ENCODE results near the gene TCEA2.
"Not testable (repeated sequence)": the region's sequence is repeated elsewhere in the genome, so short reads cannot be mapped to it uniquely, and the experiment has no call there.

The TCEA2 gene

DNA sequence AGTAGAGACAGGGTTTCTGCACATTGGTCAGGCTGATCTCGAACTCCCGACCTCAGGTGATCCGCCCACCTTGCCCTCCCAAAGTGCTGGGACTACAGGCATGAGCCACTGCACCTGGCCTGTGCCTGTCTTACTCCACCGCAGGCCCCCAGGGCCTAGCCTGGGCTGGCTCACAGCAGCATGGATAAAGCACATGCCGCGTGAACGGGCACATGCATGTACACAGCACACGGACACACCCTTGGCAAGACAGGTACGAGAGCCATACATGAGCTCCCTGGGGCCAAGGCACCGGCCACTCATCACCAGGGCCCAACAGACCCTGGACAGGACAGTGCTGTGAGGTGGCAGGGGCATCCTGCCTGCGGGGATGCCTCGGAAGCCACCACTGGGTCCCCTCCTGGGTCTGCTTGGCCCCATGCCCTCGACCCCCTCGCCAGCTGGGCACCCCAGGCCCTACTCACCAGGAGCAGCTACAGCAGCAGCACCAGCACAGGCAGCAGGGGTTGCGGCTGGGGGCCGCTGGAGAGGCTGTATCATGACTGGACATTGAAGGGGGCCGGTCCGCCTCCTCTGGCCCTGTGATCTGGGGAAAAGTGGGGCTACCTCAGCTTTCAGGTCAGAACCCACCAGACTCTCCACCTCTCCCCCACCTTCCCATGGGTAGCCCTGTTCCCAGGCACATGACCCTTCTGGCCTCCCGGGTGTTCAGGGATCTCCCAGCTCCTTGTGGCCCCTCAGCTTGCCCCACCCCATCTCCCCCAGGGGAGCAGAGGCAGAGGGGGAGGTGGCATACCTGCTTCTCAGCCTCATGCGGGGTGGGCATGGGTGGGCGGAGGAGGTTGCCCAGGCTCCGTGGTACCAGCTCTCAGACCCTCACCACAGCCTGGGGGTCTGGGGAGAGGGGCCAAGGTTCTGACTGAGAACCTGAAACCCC is 13.3 kb downstream of the TCEA2 start:
- in situ Hi-C loops (cut with MboI; ENCODE audit: low sequenced_read_pairs) = no loop called here

DNA sequence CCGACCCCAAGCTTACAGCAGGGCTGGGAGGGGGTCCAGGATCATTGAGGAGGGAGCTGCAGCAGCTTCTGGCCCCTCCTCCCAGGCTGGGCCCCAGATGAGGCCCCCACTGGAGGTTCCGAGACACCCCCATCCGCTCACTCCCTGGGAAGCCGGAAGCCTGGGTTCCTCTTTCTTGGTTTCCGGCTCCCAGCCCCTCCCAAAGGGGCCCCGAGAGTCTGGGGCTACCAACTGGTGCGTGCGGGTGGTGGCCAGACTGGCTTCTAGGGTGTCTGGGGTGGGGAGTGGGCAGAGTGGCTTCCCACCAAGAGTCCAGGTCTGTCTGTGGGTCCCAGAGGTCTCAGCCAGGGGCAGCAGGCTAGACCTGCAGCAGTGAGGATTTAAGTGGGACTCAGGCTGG is 14.1 kb downstream of the TCEA2 start:
- in situ Hi-C loops (cut with MboI; ENCODE audit: low sequenced_read_pairs) = no loop called here

DNA sequence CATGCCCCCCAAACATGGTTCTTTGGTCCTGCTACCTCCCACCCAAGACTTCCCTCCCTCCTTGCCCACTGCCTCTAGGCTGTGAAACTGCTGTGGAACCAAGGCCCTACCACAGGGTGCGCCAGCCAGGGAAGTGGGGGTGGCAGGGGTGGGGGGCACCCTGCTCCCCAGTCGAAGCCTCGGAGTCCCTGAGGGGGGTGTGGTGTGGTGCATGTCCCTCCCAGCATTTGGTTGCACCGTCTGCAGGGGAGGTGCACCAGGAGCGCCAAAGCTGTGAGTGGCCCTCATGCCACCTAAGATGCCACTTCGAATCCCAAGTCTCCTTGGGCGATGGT is 14.5 kb downstream of the TCEA2 start:
- in situ Hi-C loops (cut with MboI; ENCODE audit: low sequenced_read_pairs) = no loop called here

DNA sequence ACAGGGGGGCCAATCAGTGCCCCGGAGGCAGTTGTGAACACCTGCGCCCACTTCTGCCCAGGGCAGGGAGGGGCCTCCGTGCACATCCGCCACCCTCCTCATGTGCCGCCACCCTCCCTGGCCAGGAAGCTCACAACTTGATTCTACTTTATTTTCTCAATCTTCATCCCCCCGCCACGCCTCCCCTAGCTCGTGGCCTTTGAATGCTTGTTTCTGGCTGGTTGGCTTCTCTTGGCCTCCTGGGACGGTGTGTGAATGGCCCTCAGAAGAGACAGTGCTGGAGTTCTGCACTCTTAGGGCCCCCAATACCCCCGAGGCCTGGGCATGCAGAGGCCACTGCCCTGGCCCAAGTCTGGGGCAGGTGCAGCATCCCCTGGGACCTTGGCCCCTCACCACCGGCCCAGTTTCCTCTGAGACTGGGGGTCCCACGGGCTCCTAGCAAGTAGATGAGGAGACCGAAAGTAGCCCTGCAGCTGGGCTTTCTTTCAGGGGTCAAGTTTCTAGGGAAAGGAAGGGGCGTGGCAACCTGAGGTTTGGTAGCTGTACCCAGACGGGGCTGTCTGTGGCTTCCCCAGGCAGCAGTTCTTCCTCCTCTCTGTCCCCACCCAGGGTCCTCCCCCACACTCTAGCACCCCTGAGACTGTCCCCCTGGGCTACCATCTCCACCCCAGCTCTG is 15.0 kb downstream of the TCEA2 start:
- in situ Hi-C loops (cut with MboI; ENCODE audit: low sequenced_read_pairs) = no loop called here

DNA sequence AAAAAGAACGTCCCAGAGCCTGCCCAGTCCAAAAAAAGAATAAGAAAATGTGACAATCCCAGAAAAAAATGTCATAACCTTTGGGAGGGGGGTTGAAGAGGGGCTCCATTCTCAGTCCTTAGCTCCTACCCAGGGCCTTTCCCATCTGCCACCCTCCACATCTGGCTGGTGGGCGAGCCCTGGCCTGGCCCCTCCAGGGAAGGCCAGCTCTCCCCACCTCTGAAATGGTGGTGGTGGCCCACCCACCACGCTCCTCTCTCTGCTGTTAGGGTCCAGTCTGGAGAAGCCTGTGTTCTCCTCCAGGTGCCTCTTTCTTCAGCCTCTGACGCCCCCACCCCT is 15.9 kb downstream of the TCEA2 start:
- in situ Hi-C loops (cut with MboI; ENCODE audit: low sequenced_read_pairs) = no loop called here

DNA sequence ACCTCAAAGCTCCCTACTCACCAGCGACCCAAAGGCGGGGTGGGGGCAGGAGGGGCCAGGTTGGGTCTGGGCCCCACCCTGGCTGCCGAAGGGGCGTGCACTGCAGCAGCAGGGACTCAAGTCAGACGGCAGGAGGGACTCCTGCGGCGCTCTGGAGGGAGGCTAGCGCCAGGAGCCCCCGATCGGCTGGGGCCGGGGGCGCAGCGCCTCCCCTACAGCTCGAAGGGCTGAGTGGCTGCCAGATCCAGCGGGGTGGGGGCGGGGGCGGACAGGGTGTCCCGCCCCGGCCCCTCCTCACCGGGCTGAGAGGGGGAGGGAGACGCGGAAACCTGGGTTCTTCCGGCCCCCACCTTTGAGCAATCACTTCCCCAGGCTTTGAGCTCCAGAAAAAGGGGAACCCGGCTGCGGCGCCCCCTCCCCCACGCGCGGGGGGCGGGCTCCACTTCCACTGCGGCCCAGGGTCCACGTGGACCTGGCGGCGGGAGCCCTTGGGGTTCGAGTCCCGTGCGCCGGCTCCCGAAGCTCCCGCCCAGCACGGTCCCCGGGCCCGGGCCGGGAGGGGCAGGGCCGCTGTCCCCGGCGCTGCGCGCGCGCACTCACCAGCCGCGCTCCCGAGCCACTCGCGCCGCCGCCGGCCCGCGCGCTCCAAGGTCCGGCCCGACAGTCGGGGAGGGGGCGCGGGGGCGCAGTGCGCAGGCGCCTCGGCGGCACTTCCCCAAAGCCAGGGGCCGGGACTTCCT is 16.4 kb downstream of the TCEA2 start, which contains the start of gene RGS19:
Gene RGS19, minus strand, starts transcription at position 246 of the 740 bp plus-strand sequence. CDS start 2,632 bp downstream, outside the sequence.
- in situ Hi-C loops (cut with MboI; ENCODE audit: low sequenced_read_pairs) = no loop called here

DNA sequence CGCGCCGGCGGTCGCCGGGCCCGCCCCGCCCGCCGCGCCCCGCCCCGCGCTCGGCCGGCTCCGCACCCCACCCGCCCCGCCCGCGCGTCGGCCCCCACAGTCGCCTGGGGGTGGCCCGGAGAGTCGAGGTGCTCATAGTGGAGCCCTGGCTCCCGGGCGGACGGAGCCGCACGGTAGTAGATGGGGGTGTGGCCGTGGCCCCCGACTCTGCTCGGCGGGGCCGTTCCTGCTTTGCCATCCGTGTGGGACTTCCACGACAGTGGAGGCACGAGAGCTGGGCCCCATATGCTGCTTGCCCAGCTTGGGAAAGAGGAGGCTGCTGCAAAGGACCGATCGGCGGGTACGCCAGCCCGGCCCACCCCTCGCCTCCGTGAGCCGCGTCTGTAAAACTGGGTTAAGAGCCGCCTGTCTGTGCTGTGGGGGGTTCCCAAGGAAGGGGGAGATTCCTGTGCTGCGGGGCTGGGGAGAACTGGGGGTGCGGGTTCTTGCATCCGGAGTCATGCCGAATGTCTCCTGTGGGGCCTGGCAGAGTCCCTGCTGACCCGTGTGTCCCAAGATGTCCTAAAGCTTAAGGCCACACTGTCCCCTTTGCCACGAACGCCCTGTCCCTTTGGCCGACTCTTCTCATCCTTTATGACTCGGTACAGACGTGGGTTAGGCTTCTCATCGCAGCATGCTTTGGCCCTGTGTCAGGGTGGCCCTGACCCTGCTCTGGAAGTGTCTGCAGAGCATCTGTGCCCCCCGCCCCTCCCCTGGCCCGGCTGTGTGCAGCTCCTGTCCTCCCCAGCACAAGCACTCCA is 17.2 kb downstream of the TCEA2 start, which contains the start of gene OPRL1:
Gene OPRL1, plus strand, starts transcription at position 70 of the 800 bp plus-strand sequence. CDS start 12,639 bp downstream, outside the sequence.
- in situ Hi-C loops (cut with MboI; ENCODE audit: low sequenced_read_pairs) = no loop called here

DNA sequence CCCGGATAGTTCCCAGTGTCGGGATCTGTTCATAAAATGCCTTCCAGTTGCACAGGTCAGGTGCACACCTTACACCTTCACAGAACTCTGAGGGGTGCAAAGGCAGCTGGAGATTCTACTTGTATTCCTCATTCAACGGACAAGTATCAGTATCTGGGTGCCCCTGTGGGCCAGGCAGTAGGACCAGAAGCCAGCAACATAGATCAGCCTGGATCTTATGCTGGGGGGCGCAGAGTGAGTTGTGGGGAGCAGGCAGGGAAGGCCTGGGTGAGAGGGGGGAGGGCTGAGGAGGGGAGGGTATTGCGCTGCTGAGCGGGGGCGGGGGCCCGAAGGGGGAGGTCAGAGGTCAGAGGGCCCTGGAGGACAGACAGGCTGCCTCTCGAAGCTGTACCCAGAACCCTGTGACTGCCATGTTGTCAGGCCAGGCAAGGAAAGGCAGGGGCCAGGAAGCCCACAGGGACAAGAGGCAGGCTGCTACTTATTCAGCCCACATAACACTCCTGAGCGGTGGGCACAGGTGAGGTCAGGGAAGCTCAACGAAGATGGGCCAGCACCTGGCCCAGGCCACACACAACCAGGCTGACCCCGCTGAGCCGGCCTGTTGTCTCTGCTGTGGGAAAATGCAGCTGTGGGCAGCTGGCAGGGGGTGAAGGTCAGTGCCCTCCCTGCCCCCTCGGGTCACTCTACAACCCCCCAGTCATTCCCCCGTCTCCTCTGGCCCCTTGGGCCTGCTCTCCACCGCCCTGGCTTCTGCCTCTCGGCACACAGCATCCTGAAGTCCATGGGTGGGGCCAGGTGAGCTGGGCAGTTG is 18.0 kb downstream of the TCEA2 start:
- in situ Hi-C loops (cut with MboI; ENCODE audit: low sequenced_read_pairs) = no loop called here

DNA sequence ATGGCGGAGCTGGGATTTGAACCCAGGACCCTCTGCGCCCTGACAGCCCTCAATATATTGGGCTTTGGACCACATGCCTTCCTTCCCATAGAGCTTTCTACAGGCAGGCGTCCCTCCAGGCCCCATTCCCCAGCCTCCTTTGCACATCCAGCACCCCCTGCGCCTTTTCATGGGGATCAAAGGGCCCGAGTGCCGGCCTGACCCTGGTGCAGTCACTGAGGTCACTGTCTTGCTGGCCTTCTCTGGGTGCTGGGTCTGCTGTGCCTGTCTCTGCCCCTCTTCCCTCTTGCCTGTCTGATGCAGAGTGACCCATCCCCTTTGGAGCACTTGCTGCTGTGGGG is 18.6 kb downstream of the TCEA2 start:
- in situ Hi-C loops (cut with MboI; ENCODE audit: low sequenced_read_pairs) = no loop called here

DNA sequence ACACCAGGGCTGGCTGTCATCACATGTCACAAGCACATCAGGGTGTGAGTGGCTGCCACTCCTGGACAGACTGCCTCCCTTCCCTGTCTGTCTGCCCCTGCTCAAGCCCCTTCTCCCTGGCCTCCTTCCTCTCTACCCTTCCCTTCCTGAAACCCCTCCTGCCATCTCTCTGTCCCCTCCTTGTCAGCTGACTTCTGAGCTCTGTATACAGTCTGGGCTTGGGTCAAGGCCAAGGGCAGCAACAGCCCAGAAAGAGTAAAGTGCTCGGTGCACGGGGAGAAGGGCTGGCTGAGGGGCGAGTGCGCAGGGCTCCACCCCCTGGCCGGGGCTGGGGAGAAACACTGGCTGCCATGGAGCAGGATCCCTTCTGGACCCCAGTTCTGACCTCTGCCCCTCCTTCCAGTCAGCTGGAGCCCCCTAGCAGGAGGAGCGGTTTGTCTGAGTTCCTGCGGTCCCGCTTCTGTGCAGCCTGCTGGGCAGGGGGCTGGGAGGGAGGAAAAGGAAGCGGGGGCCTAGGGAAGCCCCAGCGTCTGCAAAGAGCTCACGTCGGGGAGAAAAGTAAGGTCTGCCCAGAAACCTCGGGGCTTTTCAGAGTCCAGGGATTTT is 19.2 kb downstream of the TCEA2 start:
- in situ Hi-C loops (cut with MboI; ENCODE audit: low sequenced_read_pairs) = no loop called here

DNA sequence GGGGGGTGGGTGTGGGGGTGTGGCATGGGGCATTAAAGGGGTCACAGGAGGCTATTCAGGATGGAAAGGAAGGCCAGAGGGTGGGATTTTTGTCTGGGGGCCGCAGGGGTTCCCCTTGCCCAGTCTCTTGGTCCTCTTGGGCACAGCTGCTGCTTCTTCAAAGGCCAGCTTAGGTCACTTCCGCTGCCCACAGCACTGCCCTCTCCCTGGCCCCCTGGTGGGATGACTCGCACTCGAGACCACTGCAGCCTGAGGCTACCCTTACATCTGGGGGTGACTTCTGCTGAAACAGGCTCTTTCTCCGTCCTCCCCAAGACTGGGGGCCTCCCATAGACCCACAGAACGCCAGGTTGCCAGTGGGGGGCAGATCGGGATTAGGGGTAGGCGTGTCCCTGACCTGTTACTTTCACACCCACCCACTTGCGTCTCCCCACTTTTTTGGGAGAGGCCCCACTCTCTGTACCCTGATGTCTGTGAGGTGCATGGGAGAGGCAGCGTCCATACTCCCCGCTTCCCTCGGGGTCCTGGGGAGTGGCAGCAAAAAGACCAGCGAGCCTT is 19.9 kb downstream of the TCEA2 start:
- in situ Hi-C loops (cut with MboI; ENCODE audit: low sequenced_read_pairs) = no loop called here

DNA sequence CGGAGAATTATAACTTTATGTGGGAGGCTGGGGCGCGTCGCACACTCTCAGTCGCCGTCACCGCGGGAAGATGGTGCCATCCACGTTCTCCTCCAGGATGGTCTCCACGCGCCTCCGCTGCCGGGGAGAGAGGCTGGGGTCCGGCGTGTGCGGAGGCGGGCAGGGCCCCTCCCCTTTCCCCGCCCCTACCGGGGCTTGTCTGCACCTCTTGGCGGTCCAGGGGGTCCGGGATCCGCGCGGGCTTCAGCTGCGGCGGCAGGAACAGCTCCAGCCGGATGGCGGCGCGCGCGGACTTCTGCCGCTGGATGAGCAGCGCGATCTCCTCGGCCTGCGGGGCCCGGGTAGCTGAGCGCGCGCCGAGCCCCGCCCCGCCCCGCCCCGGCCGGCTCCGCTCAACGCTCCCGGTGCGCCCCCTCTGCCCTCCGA is 20.4 kb downstream of the TCEA2 start:
- in situ Hi-C loops (cut with MboI; ENCODE audit: low sequenced_read_pairs) = no loop called here

DNA sequence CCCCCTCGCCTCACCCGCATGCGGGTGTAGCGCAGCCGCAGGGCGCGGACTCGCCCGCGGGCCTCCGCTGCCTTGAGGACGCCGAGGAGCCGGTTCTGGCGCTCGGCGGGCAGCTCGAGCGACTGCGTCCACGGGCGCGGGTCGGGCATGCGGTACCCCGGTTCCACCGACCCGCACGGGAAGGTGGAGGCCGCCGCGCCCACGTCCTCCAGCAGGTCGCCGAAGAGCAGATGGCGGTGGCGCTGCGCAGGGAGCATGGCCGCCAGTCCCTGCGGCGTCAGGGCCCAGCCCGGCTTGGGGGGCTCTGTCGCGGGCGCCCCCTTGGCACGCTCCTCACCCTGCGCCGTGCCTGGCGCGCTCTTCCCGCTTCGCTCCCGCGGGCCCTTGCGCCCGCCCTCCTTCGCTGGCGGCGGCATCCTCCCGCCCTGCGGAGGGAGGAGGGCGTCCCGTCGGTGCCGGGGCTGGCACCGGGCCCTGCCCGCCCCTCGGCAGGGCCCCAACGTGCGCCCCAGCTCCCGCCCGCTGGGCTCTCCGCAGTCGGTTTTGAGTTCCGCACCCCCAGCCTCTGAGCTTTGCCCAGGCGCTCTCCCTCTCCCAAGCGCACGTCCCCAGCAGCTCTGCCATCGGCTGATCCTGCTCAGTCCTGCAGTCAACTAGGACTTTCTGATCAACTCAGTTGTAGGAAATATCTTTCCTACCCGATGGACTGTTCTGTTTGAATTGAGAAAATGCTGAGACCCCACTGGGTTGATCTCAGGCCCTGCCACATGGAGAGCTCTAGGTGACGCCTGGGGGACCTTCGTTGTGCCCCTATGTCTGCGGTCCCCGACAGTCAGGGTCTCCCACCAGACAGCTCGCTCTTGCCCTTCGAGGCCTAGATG is 21.0 kb downstream of the TCEA2 start, which contains the start of gene LKAAEAR1:
Gene LKAAEAR1, minus strand, starts transcription at position 595 of the 881 bp plus-strand sequence. Its CDS starts 179 bp downstream, at position 416.
- in situ Hi-C loops (cut with MboI; ENCODE audit: low sequenced_read_pairs) = no loop called here

DNA sequence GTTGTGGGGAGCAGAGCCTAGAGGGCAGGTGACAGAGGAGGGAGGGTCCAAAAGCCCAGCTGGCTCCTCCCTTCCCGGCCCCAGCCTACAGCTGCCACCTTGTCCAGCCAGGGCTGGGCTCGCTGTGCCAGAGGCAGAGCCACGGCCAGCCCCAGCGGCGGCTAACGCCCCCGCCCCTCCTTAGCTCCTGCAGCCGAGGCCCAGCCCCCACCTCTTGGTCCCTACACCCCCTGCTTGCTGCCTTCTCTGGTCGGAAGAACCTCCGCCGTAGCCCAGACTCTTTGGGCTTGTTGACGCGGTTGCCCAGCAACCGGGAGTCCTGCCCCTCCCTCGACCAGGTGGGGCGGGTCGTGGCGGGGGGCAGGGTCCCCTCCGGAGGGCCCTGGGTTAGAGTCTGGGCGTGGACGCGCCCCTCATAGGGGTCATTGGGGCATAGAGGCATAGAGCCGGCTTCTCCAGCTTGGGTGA is 21.7 kb downstream of the TCEA2 start:
- in situ Hi-C loops (cut with MboI; ENCODE audit: low sequenced_read_pairs) = no loop called here

DNA sequence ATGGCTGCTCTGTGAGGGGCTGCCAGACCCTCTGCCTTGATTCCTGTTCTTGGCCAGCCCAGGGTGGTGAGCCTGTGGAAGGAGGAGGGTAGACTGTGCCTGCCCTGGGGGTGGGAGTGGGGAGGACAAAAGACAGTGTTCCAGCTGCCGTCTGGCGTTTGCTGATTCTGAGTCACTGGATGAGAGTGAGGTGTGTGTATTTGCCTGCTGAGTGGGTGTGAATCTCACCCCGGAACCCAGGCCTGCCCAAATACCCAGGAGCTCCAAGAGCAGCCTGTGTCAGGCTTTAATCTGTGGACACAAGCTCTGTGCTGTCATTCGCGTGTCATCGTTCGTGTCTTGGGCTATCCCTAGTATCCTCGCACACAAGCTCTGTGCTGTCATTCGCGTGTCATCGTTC is 23.8 kb downstream of the TCEA2 start:
- in situ Hi-C loops (cut with MboI; ENCODE audit: low sequenced_read_pairs) = no loop called here

DNA sequence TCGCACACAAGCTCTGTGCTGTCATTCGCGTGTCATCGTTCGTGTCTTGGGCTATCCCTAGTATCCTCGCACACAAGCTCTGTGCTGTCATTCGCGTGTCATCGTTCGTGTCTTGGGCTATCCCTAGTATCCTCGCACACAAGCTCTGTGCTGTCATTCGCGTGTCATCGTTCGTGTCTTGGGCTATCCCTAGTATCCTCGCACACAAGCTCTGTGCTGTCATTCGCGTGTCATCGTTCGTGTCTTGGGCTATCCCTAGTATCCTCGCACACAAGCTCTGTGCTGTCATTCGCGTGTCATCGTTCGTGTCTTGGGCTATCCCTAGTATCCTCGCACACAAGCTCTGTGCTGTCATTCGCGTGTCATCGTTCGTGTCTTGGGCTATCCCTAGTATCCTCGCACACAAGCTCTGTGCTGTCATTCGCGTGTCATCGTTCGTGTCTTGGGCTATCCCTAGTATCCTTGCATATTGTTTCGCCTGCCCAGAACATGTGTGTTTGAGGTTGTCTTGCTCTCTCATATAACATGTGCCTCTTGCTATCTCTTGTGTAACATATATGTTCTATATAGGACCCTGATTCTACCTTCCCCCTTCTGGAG is 24.3 kb downstream of the TCEA2 start:
- in situ Hi-C loops (cut with MboI; ENCODE audit: low sequenced_read_pairs) = not testable (repeated sequence)

DNA sequence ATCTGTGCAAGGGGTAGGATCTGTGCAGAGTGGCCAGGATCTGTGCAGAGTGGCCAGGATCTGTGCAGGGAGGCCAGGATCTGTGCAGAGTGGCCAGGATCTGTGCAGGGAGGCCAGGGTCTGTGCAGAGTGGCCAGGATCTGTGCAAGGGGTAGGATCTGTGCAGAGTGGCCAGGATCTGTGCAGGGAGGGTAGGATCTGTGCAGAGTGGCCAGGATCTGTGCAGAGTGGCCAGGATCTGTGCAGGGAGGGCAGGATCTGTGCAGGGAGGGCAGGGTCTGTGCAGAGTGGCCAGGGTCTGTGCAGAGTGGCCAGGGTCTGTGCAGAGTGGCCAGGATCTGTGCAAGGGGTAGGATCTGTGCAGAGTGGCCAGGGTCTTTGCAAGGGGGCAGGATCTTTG is 25.6 kb downstream of the TCEA2 start:
- in situ Hi-C loops (cut with MboI; ENCODE audit: low sequenced_read_pairs) = not testable (repeated sequence)

DNA sequence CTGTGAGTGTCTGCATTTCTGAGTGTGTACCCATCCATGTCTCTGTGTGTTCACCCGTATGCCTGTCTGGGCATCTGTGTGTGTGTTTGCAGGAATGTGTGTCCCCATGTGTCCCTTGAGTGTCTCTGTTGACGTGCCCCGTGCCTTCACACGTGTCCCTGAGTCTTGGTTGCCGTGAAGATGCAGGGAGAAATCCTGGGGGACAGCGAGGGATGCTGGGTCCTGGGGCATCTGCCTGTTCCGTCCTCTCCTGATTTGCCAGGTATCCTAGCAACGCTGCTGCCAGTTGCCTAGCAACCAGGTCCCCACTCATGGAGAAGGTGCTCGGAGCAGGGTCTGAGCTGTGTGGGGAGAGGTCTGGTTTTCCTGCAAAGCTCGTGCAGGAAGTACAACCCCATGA is 27.2 kb downstream of the TCEA2 start:
- in situ Hi-C loops (cut with MboI; ENCODE audit: low sequenced_read_pairs) = no loop called here

Measured in HL-60/S4 treated with phorbol 12-myristate 13-acetate at 8.2 ng/mL for 4 days and 3 days (cell line).